Testis (tissue), 2 donors: ENCODE measurements around the gene DPH6.

ENCODE experiments used
- POLR2A ChIP-seq: fragments of 450-650 bp; IDR thresholded peaks from one replicate; pipeline ENCODE4 v1.6.1; 2017; ENCODE audit warnings: antibody characterized with exemption, mild to moderate bottlenecking, moderate library complexity
- TF ChIP-seq, protein P1 (sequence below), 3 experiments: fragments of 450-650 bp in 2 of 3; fragments of 200-600 bp in 1 of 3; sonication (generic) in 1 of 3; IDR thresholded peaks; one replicate each; pipeline ENCODE4 v1.5.1; 2016 to 2019; ENCODE audit warnings: antibody characterized with exemption in 3 of 3, mild to moderate bottlenecking in 2 of 3, moderate library complexity in 1 of 3

DNA sequence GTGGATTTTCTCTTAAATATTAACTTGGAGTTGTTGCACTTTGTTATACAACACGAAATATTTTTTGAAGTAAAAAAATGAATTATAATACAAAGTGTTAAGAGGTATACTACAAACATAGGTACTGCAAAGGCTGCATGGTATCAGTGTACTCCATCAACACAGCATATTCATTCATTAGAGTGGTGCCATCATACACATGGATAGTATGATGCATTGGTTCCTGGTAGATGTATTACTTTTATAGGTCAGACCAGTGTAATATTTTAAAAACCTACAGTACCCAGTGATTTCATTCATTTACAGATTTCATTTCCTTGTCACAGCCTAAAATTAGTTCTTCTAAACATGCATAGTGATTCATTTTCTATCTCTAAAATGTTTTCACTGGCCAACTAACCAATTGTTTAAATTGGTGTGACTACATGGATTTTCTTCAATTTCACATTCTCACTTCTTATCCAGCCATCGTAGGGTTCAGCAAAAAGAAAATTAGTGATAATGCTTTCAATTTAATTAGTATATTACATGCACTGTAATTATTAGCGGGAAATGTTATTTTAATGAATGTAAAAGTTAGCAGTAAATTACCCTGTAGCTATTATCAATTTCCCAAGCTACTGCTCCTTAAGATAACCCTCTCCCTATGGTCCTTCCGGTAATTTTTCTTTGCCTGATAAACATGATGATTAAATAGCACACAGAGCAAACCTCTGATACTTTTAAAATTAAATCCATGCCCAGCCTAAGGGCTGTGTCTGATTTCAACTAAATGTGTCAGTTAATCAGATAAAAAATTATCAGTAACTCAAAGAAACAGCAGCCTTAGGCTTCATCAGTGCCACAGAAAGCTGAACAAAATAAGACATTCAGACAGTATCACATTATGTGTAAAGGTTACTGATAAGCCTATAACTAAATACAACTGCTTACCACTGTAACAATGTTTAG, 68.4 kb downstream of the DPH6 start:
- TF ChIP-seq, protein P1, sequence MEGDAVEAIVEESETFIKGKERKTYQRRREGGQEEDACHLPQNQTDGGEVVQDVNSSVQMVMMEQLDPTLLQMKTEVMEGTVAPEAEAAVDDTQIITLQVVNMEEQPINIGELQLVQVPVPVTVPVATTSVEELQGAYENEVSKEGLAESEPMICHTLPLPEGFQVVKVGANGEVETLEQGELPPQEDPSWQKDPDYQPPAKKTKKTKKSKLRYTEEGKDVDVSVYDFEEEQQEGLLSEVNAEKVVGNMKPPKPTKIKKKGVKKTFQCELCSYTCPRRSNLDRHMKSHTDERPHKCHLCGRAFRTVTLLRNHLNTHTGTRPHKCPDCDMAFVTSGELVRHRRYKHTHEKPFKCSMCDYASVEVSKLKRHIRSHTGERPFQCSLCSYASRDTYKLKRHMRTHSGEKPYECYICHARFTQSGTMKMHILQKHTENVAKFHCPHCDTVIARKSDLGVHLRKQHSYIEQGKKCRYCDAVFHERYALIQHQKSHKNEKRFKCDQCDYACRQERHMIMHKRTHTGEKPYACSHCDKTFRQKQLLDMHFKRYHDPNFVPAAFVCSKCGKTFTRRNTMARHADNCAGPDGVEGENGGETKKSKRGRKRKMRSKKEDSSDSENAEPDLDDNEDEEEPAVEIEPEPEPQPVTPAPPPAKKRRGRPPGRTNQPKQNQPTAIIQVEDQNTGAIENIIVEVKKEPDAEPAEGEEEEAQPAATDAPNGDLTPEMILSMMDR (IDR thresholded peaks at IDR 0.05) = no peak
- TF ChIP-seq POLR2A = no peak
